NOMO-1 treated with DMSO at 0.1 percent for 48 hours (cell line): ENCODE results near the gene BAX.

Experiments used
- DNase-seq: peaks from one replicate; lab custom pipeline; 2025; ENCODE audit not compliant: unreplicated experiment; lab: John Stamatoyannopoulos, UW

BAX gene

GRCh38 chr19:48961673-48962028, 7.0 kb downstream of the BAX start:
- DNase-seq = no peak

DNA sequence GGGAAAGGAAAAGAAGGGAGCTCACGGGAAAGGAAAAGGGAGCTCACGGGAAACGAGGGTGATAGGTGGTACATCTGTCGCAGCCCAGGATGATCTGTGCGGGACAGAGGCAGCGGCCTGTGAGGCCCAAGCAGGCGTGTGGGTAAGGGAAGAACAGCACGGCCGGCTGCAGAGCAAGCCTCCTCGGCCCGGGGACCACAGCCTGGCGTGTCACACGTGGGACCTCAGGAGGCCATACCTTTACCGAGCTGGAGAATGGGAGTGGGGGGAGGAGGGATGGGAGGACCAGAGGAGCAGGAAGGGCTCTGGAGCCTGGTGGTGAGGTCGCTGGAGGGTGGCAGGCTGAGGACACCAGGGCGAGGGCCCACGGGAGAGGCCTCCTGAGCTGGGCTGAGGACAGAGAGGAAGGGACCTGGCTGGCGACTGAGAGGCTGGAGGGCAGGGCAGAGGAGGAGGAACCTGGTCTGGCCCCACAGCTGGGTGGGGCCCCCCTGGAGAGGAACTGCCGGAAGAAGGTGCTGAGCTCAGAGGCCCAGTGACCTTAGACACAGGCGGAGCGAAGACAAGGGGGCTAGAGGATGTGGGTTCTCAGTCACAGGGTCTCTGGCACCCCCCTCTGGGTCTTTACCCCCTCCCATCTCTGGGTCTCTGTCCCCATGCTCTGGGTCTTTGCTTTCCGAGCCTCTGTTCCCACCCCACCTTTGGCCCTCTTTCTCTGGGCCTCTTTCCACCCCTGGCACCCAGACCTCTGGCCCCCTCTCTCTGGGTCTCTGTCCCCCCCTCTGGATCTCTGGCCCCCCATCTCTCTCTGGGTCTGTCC, 7.6 kb downstream of the BAX start:
- peak; percentile 90 for DNase-seq

GRCh38 chr19:48962849-48963165, 8.1 kb downstream of the BAX start:
- no peak for DNase-seq

- peak; percentile 51 for DNase-seq
Observed at GRCh38 chr19:48963371-48964204, 8.9 kb downstream of the BAX start.

GRCh38 chr19:48964205-48965039, 9.7 kb downstream of the BAX start:
- no peak for DNase-seq

DNA sequence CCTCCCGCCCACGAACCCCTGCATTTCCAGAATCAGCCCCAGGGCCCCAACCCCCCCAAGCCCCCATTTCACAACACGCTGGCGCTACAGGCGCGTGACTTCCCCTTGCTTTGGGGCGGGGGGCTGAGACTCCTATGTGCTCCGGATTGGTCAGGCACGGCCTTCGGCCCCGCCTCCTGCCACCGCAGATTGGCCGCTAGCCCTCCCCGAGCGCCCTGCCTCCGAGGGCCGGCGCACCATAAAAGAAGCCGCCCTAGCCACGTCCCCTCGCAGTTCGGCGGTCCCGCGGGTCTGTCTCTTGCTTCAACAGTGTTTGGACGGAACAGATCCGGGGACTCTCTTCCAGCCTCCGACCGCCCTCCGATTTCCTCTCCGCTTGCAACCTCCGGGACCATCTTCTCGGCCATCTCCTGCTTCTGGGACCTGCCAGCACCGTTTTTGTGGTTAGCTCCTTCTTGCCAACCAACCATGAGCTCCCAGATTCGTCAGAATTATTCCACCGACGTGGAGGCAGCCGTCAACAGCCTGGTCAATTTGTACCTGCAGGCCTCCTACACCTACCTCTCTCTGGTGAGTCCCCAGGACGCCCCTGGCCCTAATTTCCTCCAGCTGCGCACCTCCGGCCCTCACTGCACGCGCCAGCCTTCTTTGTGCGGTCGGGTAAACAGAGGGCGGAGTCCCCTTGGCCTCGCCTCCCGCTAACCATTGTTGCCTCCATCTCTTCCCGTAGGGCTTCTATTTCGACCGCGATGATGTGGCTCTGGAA, 10.5 kb downstream of the BAX start, which contains the start of gene FTL:
Gene FTL (plus strand): TSS at position 270 of the 766 bp plus-strand sequence. CDS start 199 bp downstream, at position 469.
- DNase-seq = peak; percentile 95

DNA sequence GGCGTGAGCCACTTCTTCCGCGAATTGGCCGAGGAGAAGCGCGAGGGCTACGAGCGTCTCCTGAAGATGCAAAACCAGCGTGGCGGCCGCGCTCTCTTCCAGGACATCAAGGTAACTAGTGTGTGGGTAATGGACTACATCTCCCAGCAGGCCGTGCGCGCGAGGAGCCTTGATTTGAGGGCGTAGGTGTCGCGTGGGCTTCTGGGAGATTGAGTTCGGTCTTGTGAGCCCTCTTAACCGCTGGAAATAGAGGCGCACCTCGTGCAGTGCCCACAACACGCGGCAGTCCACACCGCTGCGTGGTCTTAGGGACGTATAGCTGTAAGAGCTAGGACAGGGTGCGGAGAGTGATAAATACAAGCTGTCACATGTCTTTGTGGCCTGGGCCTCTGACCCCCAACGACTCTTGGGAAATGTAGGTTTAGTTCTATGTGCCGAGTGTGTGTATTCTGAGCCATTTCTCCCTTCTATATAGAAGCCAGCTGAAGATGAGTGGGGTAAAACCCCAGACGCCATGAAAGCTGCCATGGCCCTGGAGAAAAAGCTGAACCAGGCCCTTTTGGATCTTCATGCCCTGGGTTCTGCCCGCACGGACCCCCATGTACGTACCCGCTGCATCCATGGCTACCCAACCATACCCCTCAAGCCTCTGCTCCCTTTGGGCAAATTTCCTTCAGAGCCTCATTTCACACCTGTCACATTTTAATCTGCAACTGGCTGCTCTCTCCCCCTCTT, 11.3 kb downstream of the BAX start:
- peak; percentile 69 for DNase-seq

DNA sequence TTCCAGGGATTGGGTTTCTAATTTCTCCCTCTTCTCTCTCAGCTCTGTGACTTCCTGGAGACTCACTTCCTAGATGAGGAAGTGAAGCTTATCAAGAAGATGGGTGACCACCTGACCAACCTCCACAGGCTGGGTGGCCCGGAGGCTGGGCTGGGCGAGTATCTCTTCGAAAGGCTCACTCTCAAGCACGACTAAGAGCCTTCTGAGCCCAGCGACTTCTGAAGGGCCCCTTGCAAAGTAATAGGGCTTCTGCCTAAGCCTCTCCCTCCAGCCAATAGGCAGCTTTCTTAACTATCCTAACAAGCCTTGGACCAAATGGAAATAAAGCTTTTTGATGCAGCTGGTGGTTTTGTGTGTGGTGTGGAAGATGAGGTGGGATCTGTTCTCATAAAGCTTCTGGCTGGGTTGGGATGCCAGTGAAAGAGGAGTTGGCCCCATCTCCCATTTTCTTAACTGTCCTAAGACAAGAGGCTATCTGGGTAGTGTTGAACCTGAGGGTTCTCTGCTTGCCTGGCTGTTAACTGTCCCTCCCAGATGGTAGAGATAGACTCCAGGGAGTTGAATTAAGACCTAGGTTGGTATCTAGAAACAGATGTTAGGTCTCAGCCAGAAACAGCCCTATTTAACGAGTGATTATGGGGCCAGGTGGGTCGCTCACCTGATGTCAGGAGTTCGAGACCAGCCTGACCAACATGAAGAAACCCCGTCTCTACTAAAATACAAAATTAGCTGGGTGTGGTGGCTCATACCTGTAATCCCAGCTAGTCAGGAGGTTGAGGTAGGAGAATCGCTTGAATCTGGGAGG, 12.1 kb downstream of the BAX start:
- peak; percentile 34 for DNase-seq

- DNase-seq = peak; percentile 95
Observed at GRCh38 chr19:48967346-48968178, 12.9 kb downstream of the BAX start.

- no peak for DNase-seq
Observed at GRCh38 chr19:48968179-48968661, 13.5 kb downstream of the BAX start.

DNA sequence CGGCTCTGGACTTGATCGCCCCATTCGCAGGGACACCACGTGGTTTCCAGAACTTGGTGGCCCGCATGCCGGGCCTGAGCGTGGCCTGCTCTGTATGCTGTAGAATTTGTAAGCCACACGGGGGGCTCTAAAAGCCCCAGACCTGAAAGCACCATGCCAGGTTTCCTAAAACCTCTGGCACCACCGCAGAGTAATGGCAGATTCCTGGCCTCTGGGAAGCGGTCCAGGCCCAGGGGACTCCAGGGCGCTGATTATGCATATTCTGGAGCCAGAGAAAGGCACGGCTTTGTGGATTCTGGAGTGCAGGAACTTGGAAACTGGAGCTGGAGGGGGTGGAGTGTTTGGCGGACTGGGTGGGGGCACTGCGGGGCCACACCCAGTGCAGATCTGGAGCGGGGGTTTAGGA, 14.1 kb downstream of the BAX start:
- DNase-seq = no peak

GRCh38 chr19:48969276-48970138, 14.8 kb downstream of the BAX start:
- peak; percentile 9 for DNase-seq

GRCh38 chr19:48970139-48970766, 15.6 kb downstream of the BAX start:
- no peak for DNase-seq

GRCh38 chr19:48970923-48971395, 16.3 kb downstream of the BAX start:
- peak; percentile 81 for DNase-seq

GRCh38 chr19:48975947-48976847, 21.5 kb downstream of the BAX start:
- DNase-seq = peak; percentile 8
